GM18951 (cell line): ENCODE data around the gene CCDC192.
"Not testable (repeated sequence)": the region's sequence is repeated elsewhere in the genome, so short reads cannot be mapped to it uniquely, and the experiment has no call there.

Experiments used
- POLR2A ChIP-seq: IDR thresholded peaks from 4 replicates; pipeline ENCODE4 v1.6.1; 2011; ENCODE audit warnings: mild to moderate bottlenecking; ENCODE audit not compliant: insufficient read length, insufficient read depth; ENCODE audit errors: extremely low read depth
- in situ Hi-C: fragments of 300-500 bp; cut with MboI; formaldehyde crosslinking; loops from one replicate; pipeline ENCODE4 v1.12.0; 2022; ENCODE audit warnings: low sequenced_read_pairs, mixed read lengths, inconsistent platforms; ENCODE audit not compliant: unreplicated experiment

Gene CCDC192

GRCh38 chr5:127718181-127718580, 15.0 kb downstream of the CCDC192 start:
- in situ Hi-C loops: no loop called here
- no peak for TF ChIP-seq POLR2A

- in situ Hi-C loops: no loop called here
- TF ChIP-seq POLR2A: no peak
Observed at GRCh38 chr5:127723571-127723970, 20.4 kb downstream of the CCDC192 start.

GRCh38 chr5:127725673-127726072, 22.5 kb downstream of the CCDC192 start:
- in situ Hi-C loops: no loop called here
- TF ChIP-seq POLR2A: no peak

- in situ Hi-C loops: no loop called here
- no peak for TF ChIP-seq POLR2A
Observed at GRCh38 chr5:127732963-127733362, 29.8 kb downstream of the CCDC192 start.

GRCh38 chr5:127739348-127739747, 36.2 kb downstream of the CCDC192 start:
- in situ Hi-C loops: not testable (repeated sequence)

- in situ Hi-C loops: no loop called here
- no peak for TF ChIP-seq POLR2A
Observed at GRCh38 chr5:127739807-127740384, 36.7 kb downstream of the CCDC192 start.

GRCh38 chr5:127741412-127741811, 38.2 kb downstream of the CCDC192 start:
- no peak for TF ChIP-seq POLR2A
- in situ Hi-C loops: no loop called here

GRCh38 chr5:127744241-127744640, 41.0 kb downstream of the CCDC192 start:
- TF ChIP-seq POLR2A: no peak
- in situ Hi-C loops: no loop called here

- TF ChIP-seq POLR2A: no peak
- in situ Hi-C loops: no loop called here
Observed at GRCh38 chr5:127746756-127747155, 43.6 kb downstream of the CCDC192 start.

- in situ Hi-C loops: not testable (repeated sequence)
Observed at GRCh38 chr5:127752503-127753265, 49.5 kb downstream of the CCDC192 start.

GRCh38 chr5:127754259-127754658, 51.1 kb downstream of the CCDC192 start:
- in situ Hi-C loops: no loop called here

GRCh38 chr5:127754706-127755105, 51.5 kb downstream of the CCDC192 start:
- TF ChIP-seq POLR2A: no peak
- in situ Hi-C loops: loop anchor here (5.0 kb wide), 1 partner anchor 192 kb away; no protein-coding TSS in a partner anchor

More at GRCh38 chr5:127754259-127754658, 51.1 kb downstream of the CCDC192 start:
- no peak for TF ChIP-seq POLR2A

- in situ Hi-C loops: loop anchor here (5.0 kb wide), 1 partner anchor 195 kb away; no protein-coding TSS in a partner anchor
- TF ChIP-seq POLR2A: no peak
Observed at GRCh38 chr5:127757576-127757975, 54.4 kb downstream of the CCDC192 start.

- in situ Hi-C loops: loop anchor here (5.0 kb wide), 1 partner anchor 197 kb away; no protein-coding TSS in a partner anchor
- no peak for TF ChIP-seq POLR2A
Observed at GRCh38 chr5:127758766-127759283, 55.6 kb downstream of the CCDC192 start.

- in situ Hi-C loops: loop anchor here (10.0 kb wide), 1 partner anchor 433 kb away; no protein-coding TSS in a partner anchor
- TF ChIP-seq POLR2A: no peak
Observed at GRCh38 chr5:127761869-127762268, 58.7 kb downstream of the CCDC192 start.
